Osteocyte (in vitro differentiated cells): ENCODE results near the gene AK8. TPM values are rescaled to one million over a fixed set of nuclear protein-coding genes. Genes with fewer than 3 reads are reported as not detected.

Experiments
- DNase-seq: peaks from one replicate; pipeline ENCODE4 v3.0.0; 2021; ENCODE audit warnings: mixed read lengths; ENCODE audit not compliant: unreplicated experiment; ENCODE audit errors: extremely low spot score
- H3K27ac Mint-ChIP-seq: one replicate; pipeline ENCODE4 v1.8.0; 2021; ENCODE audit warnings: mild to moderate bottlenecking, mixed read lengths; ENCODE audit not compliant: unreplicated experiment
- H3K27me3 Mint-ChIP-seq: one replicate; pipeline ENCODE4 v1.8.0; 2021; ENCODE audit warnings: mixed read lengths; ENCODE audit not compliant: unreplicated experiment
- H3K36me3 Mint-ChIP-seq: one replicate; pipeline ENCODE4 v1.8.0; 2021; ENCODE audit warnings: mixed read lengths; ENCODE audit not compliant: unreplicated experiment
- H3K4me1 Mint-ChIP-seq: one replicate; pipeline ENCODE4 v1.8.0; 2021; ENCODE audit warnings: mixed read lengths; ENCODE audit not compliant: unreplicated experiment
- H3K4me3 Mint-ChIP-seq: one replicate; pipeline ENCODE4 v1.8.0; 2021; ENCODE audit warnings: mild to moderate bottlenecking, moderate library complexity, mixed read lengths; ENCODE audit not compliant: unreplicated experiment
- H3K9me3 Mint-ChIP-seq: one replicate; pipeline ENCODE4 v1.8.0; 2021; ENCODE audit warnings: mixed read lengths; ENCODE audit not compliant: unreplicated experiment
- CTCF ChIP-seq: fragments of 200-600 bp; sonication (generic); IDR thresholded peaks from 2 replicates; pipeline ENCODE4 v1.5.0; 2021; ENCODE audit warnings: antibody characterized with exemption, mild to moderate bottlenecking, moderate library complexity
- total RNA-seq: library from RNA; stranded (reverse); gene quantifications from 2 replicates; pipeline ENCODE4 v1.2.1, GENCODE V29; 2021

AK8 gene
- total RNA-seq, 1 donor from 2014 or later = 0.91 TPM

- Mint-ChIP-seq H3K36me3 (no peaks in the 10 kb centered on the region), H3K27me3 (peaks cover 28% of the 10 kb centered on the region), H3K4me1 (no peaks in the 10 kb centered on the region), H3K27ac (no peak overlapping the region), H3K9me3 (no peaks in the 10 kb centered on the region), H3K4me3 (no peak overlapping the region)
- TF ChIP-seq CTCF = no peak
- DNase-seq = no peak
Measured at GRCh38 chr9:132750668-132751067, 127.4 kb downstream of the AK8 start.

GRCh38 chr9:132749306-132749705 is 128.8 kb downstream of the AK8 start:
- Mint-ChIP-seq H3K4me1 (peaks cover 4% of the 10 kb centered on the region), H3K36me3 (no peaks in the 10 kb centered on the region), H3K4me3 (no peak overlapping the region), H3K9me3 (no peaks in the 10 kb centered on the region), H3K27ac (no peak overlapping the region), H3K27me3 (peaks cover 36% of the 10 kb centered on the region)
- no peak for TF ChIP-seq CTCF
- no peak for DNase-seq

- no peak for DNase-seq
- no peak overlapping the region for H3K4me3 Mint-ChIP-seq
- no peaks in the 10 kb centered on the region for H3K9me3 Mint-ChIP-seq
- no peak overlapping the region for H3K27ac Mint-ChIP-seq
- H3K4me1 Mint-ChIP-seq = peaks cover 4% of the 10 kb centered on the region
- no peak for TF ChIP-seq CTCF
- peaks cover 43% of the 10 kb centered on the region for H3K27me3 Mint-ChIP-seq
- H3K36me3 Mint-ChIP-seq = peaks cover 1% of the 10 kb centered on the region
Measured at GRCh38 chr9:132748450-132748849, 129.6 kb downstream of the AK8 start.

- TF ChIP-seq CTCF = no peak
Measured at GRCh38 chr9:132745756-132746709, 132.1 kb downstream of the AK8 start.

More at GRCh38 chr9:132745756-132746709, 132.1 kb downstream of the AK8 start:
- Mint-ChIP-seq H3K27ac (no peak overlapping the region), H3K36me3 (peaks cover 1% of the 10 kb centered on the region), H3K4me3 (no peak overlapping the region), H3K27me3 (peaks cover 64% of the 10 kb centered on the region), H3K9me3 (no peaks in the 10 kb centered on the region), H3K4me1 (peaks cover 4% of the 10 kb centered on the region)
- no peak for DNase-seq
